HL-60 (cell line): Measurements from ENCODE around the gene PPFIA3.

ENCODE experiments used
- DNase-seq, 2 experiments: peaks; one replicate each; pipeline ENCODE4 v3.0.0-alpha.2; 2010 to 2020; ENCODE audit warnings: low read depth in 1 of 2, low spot score in 1 of 2
- H3K27ac ChIP-seq: fragments of 250-450 bp; sonication (Bioruptor Pico); replicated peaks from 2 replicates; pipeline ENCODE4 v1.5.1; 2020; ENCODE audit warnings: mild to moderate bottlenecking, moderate library complexity
- H3K27me3 ChIP-seq: fragments of 250-450 bp; sonication (Bioruptor Pico); 2 replicates; pipeline ENCODE4 v1.5.1; 2021; ENCODE audit warnings: mild to moderate bottlenecking, moderate library complexity; ENCODE audit not compliant: insufficient read depth, poor library complexity, severe bottlenecking
- H3K4me3 ChIP-seq: replicated peaks from 2 replicates; pipeline ENCODE4 v1.5.1; 2011; ENCODE audit warnings: mild to moderate bottlenecking, control low read depth, low read length; ENCODE audit not compliant: insufficient read depth
- CTCF ChIP-seq: IDR thresholded peaks from one replicate; pipeline ENCODE4 v1.5.1; 2011; ENCODE audit warnings: low read length, control low read depth, inconsistent platforms; ENCODE audit not compliant: insufficient read depth
- GABPA ChIP-seq: IDR thresholded peaks from 2 replicates; pipeline ENCODE4 v1.6.1; 2012; ENCODE audit warnings: low read depth
- POLR2AphosphoS5 ChIP-seq: IDR thresholded peaks from 2 replicates; pipeline ENCODE4 v1.6.1; 2012; ENCODE audit warnings: low read depth
- SPI1 ChIP-seq: IDR thresholded peaks from 2 replicates; pipeline ENCODE4 v1.6.1; 2012; ENCODE audit warnings: low read depth, mild to moderate bottlenecking, borderline replicate concordance
- TF ChIP-seq, protein P1 (sequence below): IDR thresholded peaks from 2 replicates; pipeline ENCODE4 v1.6.1; 2012; ENCODE audit warnings: low read depth; ENCODE audit not compliant: insufficient replicate concordance

Gene PPFIA3

DNA sequence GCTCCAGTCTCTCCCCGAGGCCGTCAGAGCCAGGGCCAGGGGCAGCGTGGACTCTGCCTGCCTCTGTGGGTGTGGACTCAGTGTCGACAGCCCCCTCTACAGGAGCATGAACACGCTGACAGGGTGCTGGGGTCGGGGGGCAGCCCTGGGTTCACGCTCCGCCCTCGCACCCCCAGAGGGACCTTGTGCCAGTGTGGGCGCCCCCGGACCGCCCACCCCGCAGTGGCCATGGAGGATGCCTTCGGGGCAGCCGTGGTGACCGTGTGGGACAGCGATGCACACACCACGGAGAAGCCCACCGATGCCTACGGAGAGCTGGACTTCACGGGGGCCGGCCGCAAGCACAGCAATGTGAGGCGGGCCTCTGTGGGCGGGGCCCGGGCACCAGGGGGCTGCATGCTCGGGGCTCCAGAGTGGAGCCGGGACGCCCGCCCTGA lies 46.5 kb downstream of the PPFIA3 start:
- Histone ChIP-seq H3K4me3 (no peak overlapping the region), H3K27me3 (peaks cover 6% of the 10 kb centered on the region), H3K27ac (no peak overlapping the region)
- TF ChIP-seq, protein P1, sequence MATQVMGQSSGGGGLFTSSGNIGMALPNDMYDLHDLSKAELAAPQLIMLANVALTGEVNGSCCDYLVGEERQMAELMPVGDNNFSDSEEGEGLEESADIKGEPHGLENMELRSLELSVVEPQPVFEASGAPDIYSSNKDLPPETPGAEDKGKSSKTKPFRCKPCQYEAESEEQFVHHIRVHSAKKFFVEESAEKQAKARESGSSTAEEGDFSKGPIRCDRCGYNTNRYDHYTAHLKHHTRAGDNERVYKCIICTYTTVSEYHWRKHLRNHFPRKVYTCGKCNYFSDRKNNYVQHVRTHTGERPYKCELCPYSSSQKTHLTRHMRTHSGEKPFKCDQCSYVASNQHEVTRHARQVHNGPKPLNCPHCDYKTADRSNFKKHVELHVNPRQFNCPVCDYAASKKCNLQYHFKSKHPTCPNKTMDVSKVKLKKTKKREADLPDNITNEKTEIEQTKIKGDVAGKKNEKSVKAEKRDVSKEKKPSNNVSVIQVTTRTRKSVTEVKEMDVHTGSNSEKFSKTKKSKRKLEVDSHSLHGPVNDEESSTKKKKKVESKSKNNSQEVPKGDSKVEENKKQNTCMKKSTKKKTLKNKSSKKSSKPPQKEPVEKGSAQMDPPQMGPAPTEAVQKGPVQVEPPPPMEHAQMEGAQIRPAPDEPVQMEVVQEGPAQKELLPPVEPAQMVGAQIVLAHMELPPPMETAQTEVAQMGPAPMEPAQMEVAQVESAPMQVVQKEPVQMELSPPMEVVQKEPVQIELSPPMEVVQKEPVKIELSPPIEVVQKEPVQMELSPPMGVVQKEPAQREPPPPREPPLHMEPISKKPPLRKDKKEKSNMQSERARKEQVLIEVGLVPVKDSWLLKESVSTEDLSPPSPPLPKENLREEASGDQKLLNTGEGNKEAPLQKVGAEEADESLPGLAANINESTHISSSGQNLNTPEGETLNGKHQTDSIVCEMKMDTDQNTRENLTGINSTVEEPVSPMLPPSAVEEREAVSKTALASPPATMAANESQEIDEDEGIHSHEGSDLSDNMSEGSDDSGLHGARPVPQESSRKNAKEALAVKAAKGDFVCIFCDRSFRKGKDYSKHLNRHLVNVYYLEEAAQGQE, result no peak
- TF ChIP-seq POLR2AphosphoS5 (no peak), SPI1 (no peak), GABPA (no peak), CTCF (no peak)
- DNase-seq, result no peak

GRCh38 chr19:49167857-49168409 lies 48.6 kb downstream of the PPFIA3 start:
- Histone ChIP-seq H3K4me3 (no peak overlapping the region), H3K27ac (no peak overlapping the region), H3K27me3 (no peaks in the 10 kb centered on the region)
- TF ChIP-seq POLR2AphosphoS5 (no peak), CTCF (no peak), GABPA (no peak), SPI1 (no peak)
- TF ChIP-seq, protein P1, result no peak
- DNase-seq, result no peak

- no peaks in the 10 kb centered on the region for H3K27me3 ChIP-seq
- no peak overlapping the region for H3K4me3 ChIP-seq
- TF ChIP-seq POLR2AphosphoS5 (no peak), SPI1 (no peak), CTCF (no peak), GABPA (no peak)
- TF ChIP-seq, protein P1, result no peak
- no peak overlapping the region for H3K27ac ChIP-seq
- DNase-seq, result no peak
Measured at GRCh38 chr19:49168421-49168820, 49.1 kb downstream of the PPFIA3 start.
